ENCODE results near the gene CDH12.

DNA sequence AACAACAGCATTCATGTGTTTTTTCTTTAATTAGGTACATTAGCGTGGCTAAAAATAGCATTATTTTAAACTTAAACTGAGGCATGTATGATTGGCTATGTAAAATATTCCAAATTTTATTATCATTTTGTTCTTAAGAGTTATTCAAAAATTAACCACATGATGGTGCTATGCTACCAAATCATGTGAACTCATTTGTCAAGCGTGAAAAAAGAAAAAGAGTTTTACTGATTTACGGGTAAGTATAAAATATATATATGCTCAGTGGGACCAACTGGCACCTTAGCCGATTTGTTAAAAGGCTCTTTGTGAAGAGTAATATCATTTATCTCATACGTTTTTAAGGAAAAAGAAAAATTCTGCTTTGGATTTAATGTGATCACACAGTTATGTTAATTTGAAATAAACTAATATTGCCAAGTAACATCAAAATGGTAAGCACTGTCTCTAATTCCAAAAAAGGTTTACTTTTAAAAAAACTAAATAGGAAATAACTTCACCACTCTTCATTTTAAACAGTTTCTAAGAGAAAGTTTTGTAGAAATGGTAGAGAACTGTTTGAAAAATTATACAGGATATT lies 1042.3 kb downstream of the CDH12 start:
- TF ChIP-seq CTCF (IDR thresholded peaks at IDR 0.05) (peak in 1 of 3 experiments; percentile 35), POLR2A (IDR thresholded peaks at IDR 0.05; ENCODE audit: low read depth) (no peak), EP300 (IDR thresholded peaks at IDR 0.05) (no peak), POLR2AphosphoS5 (IDR thresholded peaks at IDR 0.05) (no peak)
